DMS79 (cell line): ENCODE results near the gene POM121.
"Not testable (repeated sequence)": the region's sequence is repeated elsewhere in the genome, so short reads cannot be mapped to it uniquely, and the experiment has no call there.

Experiments
- DNase-seq: peaks from one replicate; lab custom pipeline; 2025; lab: John Stamatoyannopoulos, UW

Gene POM121

GRCh38 chr7:72997447-72997846 lies 72.6 kb downstream of the POM121 start:
- DNase-seq = not testable (repeated sequence)

- DNase-seq = not testable (repeated sequence)
Measured at GRCh38 chr7:72997887-72998468, 73.1 kb downstream of the POM121 start.
